Activated B cell treated with CpG ODN at 0.5 μM for 24 hours (primary cell): ENCODE data around the gene CT83. TPM values are rescaled to one million over a fixed set of nuclear protein-coding genes. Genes with fewer than 3 reads are reported as not detected.

Experiments
- ATAC-seq: fragments of 200-7000 bp; cut with Tn5 transposase; one replicate; pipeline ENCODE4 v1.10.0; 2021; ENCODE audit warnings: low read depth, mild to moderate bottlenecking, moderate library complexity
- CTCF ChIA-PET: fragments of 350-600 bp; sonication (Branson Sonifier 250); formaldehyde crosslinking; loops from one replicate; lab custom pipeline; 2021; ENCODE audit warnings: antibody characterized with exemption; lab: Charles Lee
- POLR2A ChIA-PET: fragments of 350-600 bp; sonication (Branson Sonifier 250); formaldehyde crosslinking; loops from one replicate; lab custom pipeline; 2021; ENCODE audit warnings: antibody characterized with exemption; lab: Charles Lee
- DNase-seq: peaks from one replicate; pipeline ENCODE4 v3.0.0; 2022
- H3K27ac Mint-ChIP-seq: one replicate; pipeline ENCODE4 v1.8.0; 2020; ENCODE audit warnings: mixed read lengths
- H3K27me3 Mint-ChIP-seq: one replicate; pipeline ENCODE4 v1.8.0; 2021; ENCODE audit warnings: mixed read lengths
- H3K36me3 Mint-ChIP-seq: one replicate; pipeline ENCODE4 v1.8.0; 2021; ENCODE audit warnings: low read depth, mixed read lengths
- H3K4me1 Mint-ChIP-seq: one replicate; pipeline ENCODE4 v1.8.0; 2021; ENCODE audit warnings: mixed read lengths
- H3K4me3 Mint-ChIP-seq: one replicate; pipeline ENCODE4 v1.8.0; 2020; ENCODE audit warnings: mild to moderate bottlenecking, mixed read lengths
- H3K9me3 Mint-ChIP-seq: one replicate; pipeline ENCODE4 v1.8.0; 2020; ENCODE audit warnings: mixed read lengths
- intact Hi-C: fragments of 100-400 bp; cut with micrococcal nuclease; formaldehyde crosslinking; loops from one replicate; pipeline ENCODE4 v1.15.1; 2024
- total RNA-seq: library from RNA; stranded (reverse); gene quantifications from 2 replicates; pipeline ENCODE4 v1.2.3, GENCODE V29; 2022
- TF ChIP-seq, protein P1 (sequence below): fragments of 200-600 bp; IDR thresholded peaks from one replicate; pipeline ENCODE4 v1.8.0; 2022; ENCODE audit warnings: antibody characterized with exemption, mild to moderate bottlenecking

CT83 gene
- total RNA-seq, 1 donor from 2014 or later, result not detected

DNA sequence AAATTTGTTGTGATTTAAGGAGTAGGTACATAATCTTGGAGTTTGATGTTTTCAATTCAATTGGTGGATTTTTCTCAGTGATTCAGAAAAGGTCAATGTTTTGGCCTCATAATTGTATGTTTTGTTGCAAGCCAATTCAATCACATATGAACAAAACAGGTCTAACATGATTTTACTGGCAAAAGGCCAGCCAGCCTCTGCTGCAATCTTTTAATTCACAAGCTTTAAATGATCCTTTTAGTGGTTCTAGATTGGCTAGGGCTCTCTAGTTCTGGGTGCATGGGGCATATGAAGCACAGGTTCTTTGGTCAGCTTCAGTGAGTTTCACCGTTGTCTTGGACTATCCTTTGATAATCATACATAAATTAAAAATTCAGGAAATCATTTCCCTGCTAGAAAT, 45.6 kb downstream of the CT83 start:
- intact Hi-C loops, result no loop called here
- Mint-ChIP-seq H3K27ac (no peak overlapping the region), H3K9me3 (no peaks in the 10 kb centered on the region), H3K36me3 (no peaks in the 10 kb centered on the region), H3K4me1 (no peaks in the 10 kb centered on the region), H3K4me3 (no peak overlapping the region), H3K27me3 (no peaks in the 10 kb centered on the region)
- DNase-seq, result no peak
- no peak for ATAC-seq
- ChIA-PET POLR2A (no interaction called here), CTCF (no interaction called here)
- TF ChIP-seq, protein P1, sequence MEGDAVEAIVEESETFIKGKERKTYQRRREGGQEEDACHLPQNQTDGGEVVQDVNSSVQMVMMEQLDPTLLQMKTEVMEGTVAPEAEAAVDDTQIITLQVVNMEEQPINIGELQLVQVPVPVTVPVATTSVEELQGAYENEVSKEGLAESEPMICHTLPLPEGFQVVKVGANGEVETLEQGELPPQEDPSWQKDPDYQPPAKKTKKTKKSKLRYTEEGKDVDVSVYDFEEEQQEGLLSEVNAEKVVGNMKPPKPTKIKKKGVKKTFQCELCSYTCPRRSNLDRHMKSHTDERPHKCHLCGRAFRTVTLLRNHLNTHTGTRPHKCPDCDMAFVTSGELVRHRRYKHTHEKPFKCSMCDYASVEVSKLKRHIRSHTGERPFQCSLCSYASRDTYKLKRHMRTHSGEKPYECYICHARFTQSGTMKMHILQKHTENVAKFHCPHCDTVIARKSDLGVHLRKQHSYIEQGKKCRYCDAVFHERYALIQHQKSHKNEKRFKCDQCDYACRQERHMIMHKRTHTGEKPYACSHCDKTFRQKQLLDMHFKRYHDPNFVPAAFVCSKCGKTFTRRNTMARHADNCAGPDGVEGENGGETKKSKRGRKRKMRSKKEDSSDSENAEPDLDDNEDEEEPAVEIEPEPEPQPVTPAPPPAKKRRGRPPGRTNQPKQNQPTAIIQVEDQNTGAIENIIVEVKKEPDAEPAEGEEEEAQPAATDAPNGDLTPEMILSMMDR, result no peak

DNA sequence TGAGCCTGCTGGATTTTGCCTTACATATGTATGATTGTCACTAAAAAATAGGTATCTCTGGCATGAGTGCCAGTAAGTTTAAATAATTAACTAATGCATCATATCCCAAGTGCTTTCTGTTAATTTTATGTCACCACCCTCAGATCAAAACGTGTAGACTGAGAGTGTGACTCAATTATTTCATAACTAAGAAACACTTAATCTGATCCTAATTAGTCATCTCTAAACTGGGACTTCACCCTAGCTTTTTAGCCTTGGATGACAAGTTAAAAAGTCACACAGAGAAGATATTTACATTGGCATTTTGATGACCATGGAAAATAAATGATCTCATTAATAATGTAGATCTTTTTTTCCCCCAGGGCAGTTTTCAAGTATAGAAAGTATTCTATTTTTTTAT, 49.5 kb downstream of the CT83 start:
- Mint-ChIP-seq H3K27ac (no peak overlapping the region), H3K36me3 (no peaks in the 10 kb centered on the region), H3K4me1 (no peaks in the 10 kb centered on the region), H3K4me3 (no peak overlapping the region), H3K27me3 (no peaks in the 10 kb centered on the region), H3K9me3 (no peaks in the 10 kb centered on the region)
- no peak for DNase-seq
- ATAC-seq, result no peak
- intact Hi-C loops, result no loop called here
- ChIA-PET POLR2A (no interaction called here), CTCF (no interaction called here)
- TF ChIP-seq, protein P1, result no peak

Other genes with a start within 250 kb of the CT83 start
- not detected in 2 replicates for gene SLC6A14, start 26.4 kb downstream of the CT83 start, total RNA-seq